Daoy (cell line): ENCODE data around the gene ZMYND8. TPM values are rescaled to one million over a fixed set of nuclear protein-coding genes. Genes with fewer than 3 reads are reported as not detected.

Experiments
- DNase-seq: peaks from one replicate; pipeline ENCODE4 v3.0.0-alpha.2; 2015; ENCODE audit warnings: low read depth
- total RNA-seq: library from RNA; depleted of rRNA; stranded (reverse); fragments of >200 nt; shearing (Covaris generic); gene quantifications from 2 replicates; pipeline ENCODE4 v1.2.3, GENCODE V29; 2014

The ZMYND8 gene
- total RNA-seq, 1 experiment from 2014 or later: 15.4 TPM

DNA sequence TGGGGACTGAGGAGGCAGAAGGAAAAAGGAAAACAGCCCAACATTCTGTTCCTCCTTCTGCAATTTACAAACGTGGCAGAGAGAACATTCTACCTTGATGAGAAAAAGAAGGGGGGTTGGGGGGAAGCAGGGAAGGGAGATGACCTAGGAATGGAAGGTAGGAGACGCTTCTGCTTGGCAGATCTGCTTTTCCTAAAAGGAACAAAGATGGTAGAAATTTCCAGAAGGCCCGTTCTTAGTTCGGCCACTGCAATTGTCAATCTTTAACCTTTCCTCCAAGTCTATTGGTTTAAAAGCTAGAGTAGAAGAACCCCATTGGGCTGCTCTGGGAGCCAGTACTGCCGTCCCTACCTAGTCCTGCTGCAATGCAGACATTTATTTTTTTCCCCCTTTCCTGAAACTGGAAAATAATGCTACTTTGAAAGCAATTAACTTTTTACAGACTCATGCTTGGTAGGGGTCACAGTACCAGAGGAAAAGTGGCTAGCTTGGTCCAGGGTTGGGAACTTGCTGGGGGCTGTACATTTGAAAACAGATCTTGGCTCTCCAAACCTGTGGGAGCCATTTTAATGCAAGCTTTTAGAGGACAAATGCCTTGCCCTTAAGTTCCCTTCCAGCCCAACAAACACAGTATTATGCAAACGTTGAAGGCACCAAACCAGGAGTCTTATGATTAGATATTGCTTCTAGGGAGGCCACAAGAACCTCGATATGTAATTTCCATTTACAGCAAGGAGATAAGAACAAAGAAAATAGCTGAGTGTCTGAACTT lies 2.6 kb downstream of the ZMYND8 start:
- no peak for DNase-seq

DNA sequence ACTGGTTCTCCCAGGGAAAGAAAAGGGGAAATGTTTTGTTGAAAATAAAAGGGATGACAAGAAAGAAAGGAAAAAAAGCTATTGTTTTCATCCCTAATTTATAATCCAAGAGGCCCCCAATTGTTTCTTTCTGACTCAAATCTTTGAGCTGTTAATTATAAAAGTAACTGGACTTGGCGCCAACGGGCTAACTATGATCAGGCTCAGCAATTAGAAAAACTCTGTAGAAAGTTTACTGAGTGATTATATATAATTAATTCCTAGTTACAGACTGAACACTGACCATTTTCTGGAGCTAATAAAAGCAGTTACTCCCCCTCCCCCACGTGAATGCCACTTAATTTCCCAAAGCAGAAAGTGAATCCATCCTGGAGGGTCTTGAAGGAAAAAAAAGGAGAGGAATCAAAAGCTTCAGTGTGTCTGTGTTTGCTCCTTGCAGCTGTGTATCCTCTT lies 3.2 kb downstream of the ZMYND8 start:
- no peak for DNase-seq

- peak; percentile 43 for DNase-seq
Observed at GRCh38 chr20:47352332-47353238, 3.9 kb downstream of the ZMYND8 start.

DNA sequence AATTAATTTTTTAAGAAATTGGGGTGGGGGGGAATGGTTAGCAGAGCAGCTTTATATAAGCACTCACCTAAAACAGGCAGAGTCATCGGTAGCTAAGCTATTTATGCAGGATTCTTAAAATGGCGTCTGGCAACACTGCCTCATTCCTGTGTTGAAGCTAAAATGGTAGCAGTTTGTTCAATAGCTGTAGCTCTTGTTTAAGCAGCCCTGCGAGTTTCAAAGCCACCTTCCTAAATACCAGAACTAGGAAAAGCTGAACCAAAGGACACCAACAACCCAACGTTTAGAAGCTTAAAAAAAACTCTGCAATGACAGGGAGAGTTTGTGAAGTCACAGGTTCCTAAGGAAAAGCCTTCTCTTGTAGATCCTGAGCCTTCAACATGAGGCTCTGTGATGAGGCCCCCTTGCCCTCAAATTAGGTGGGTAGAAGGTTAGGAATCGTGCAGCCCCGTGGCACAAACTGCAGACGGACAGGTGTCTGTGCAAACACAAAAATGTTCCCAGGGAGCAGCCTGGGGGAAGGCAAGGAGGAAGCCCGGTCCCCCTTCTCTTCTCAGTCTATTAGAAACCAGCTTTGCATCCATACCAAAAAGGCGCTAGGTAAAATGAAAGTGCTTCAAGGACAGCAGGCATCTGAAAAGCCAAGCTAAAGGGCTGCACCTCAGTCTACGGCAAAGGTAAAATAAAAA lies 4.7 kb downstream of the ZMYND8 start:
- DNase-seq: no peak

GRCh38 chr20:47350691-47351545 lies 5.6 kb downstream of the ZMYND8 start:
- no peak for DNase-seq

GRCh38 chr20:47350181-47350550 lies 6.3 kb downstream of the ZMYND8 start:
- no peak for DNase-seq

DNA sequence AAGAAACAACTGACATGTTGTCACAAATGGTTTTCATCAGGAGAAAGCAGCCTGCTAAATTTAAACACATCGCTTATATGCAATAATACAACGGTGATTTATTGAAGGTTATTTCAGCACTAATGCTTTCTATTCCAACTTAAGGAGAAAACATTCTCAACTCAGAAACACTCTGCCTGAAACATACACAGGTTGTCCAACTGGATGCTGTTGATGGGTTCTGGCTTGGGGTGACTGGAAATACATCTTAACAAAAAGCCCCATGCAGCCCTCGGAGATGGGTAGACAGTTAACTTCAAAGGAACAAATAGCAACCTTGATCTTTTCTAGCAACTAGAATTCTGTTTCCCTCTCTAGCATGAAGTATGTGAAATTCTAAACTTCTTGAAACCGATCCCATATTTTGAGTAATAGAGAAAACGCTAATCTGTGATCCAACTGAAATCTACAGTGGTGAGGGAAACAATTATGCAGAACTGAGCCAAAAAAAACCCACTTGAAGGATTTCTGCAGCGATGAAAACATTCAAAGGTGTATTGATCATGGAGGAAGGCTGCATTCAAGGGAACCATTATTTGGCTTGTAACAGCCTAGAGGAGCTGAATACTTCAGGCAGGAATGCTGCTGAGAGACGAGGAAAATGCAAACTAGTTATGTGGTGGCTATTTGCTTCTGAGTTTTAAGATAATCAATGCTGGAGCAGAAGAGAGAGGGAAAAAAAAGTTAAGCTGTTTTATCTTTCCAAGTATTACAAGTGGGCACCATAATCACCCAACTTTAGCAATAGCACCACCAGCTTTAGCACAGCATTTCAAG lies 6.9 kb downstream of the ZMYND8 start:
- no peak for DNase-seq

GRCh38 chr20:47348539-47349142 lies 7.9 kb downstream of the ZMYND8 start:
- no peak for DNase-seq

DNA sequence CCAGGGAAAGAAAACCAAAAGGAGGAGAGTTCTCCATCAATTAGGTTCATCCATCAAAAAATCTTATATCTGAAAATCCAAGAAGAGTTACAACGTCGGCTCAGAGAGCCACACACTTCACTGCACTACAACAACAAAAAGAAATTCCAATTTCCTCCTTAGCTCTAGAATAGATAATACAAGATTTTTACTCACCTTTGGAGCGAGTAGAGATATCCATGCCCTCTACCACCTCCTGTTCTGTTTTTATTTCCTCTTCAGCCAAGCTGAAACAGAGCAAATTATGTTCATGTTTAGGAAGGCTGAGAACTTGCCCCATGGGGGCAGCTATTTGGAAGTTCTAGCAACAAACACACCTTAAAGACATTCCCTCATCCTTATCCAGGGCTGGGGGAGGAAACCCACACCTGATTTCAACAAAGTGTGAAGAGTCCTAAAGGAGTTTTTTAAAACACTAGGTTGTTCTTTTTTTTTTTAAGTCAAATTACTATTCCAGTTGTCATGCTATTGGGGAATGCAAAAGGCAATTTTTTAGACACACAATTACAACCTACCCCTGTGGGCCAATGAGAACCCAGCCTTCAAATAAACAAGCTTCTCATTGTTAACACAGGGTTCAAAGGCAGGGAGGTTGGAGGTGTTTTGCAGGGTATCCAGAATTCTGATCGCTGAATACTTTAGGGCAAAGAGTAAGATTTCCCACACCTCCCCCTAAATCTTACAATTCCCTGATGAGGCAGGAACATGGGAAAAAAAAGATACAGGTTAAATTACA lies 8.7 kb downstream of the ZMYND8 start:
- no peak for DNase-seq

- DNase-seq: no peak
Observed at GRCh38 chr20:47346172-47346571, 10.3 kb downstream of the ZMYND8 start.

DNA sequence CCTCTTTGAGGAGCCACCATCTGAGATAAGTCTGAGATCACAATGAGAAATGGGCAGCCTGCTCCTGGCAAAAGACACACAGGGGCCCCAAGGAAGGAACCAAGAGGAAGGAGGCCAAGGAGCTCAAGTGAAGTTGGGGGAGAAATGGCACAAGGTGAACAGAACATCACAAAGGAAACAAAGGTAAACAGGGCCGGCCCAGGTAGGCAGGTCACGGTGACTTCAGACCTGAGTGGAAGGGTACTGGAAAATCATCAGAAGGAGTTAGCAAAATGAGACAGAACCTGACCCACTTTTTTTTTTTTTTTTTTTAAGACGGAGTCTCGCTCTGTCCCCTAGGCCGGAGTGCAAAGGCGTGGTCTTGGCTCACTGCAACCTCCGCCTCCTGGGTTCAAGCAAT lies 11.3 kb downstream of the ZMYND8 start:
- no peak for DNase-seq

DNA sequence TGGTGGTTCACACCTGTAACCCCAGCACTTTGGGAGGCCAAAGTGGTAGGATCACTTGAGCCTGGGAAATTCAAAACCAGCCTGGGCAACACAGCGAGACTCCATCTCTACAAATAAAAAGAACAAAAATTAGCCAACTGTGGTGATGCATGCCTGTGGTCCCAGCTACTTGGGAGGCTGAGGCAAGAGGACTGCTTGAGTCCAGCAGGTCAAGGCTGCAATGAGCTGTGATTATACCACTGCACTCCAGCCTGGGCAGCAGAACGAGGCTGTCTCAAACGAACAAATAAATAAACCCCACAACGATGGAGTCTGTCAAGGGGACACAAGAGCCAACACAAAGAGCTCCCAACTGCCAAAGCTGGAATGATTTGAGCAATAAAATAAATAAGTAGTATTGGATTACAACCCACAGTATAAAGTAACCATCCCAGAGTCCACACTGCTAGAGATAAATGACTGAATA lies 13.5 kb downstream of the ZMYND8 start:
- no peak for DNase-seq

GRCh38 chr20:47338131-47338628 lies 18.3 kb downstream of the ZMYND8 start:
- DNase-seq: no peak

- no peak for DNase-seq
Observed at GRCh38 chr20:47337413-47337812, 19.1 kb downstream of the ZMYND8 start.

DNA sequence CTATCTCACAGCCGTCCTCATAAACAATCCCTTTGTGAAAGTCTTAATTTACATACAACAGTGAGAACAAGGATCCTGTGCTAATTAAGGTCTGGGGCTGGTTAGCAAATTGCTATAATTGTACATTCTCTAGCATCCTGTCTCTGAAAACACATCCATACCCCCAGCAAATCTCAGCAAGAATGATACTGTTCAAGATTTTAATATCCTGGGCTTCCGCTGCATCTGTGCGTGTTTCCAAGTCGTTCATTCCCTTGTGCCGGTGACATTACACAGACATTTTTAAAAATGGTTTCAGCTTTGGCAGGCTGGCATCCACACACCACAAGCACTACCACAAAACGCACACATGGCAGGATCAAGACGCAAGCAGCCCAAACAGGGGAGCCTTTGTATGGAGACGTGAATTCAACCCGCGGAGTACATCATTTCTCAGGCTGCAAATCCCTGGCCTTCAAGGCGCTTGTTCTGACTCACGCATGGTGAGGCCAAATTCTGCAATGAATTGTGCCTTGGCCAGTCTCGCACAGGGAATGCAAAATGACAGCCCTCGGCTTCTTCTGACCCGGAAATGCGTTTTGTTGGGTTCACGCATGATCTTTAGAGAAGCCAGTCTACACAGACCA lies 20.3 kb downstream of the ZMYND8 start:
- DNase-seq: peak; percentile 76

- no peak for DNase-seq
Observed at GRCh38 chr20:47335251-47336128, 21.0 kb downstream of the ZMYND8 start.

DNA sequence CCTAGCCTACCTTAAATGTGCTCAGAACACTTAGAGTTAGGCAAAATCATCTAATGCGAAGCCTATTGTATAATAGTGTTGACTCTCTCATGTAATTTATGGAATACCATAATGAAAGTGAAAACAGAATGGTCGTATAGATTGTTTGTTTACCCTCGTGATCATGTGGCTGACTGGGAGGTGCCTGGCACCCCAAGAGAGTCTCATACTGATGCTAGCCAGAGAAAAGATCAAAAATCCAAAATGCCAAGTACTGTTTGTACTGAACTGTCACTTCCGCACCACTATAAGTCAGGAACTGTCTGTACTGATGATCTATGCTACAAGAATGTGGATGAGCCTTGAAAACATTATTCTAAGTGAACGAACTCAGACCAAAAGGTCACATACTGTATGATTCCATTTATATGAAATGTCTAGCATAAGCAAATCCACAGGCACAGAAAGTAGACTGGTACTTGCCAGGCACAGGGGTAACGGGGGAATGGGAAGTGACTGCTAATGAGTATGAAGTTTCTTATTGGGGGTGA lies 22.4 kb downstream of the ZMYND8 start:
- peak; percentile 82 for DNase-seq
